LNCAP (cell line): Measurements from ENCODE around the gene PRSS21.

Experiments
- CTCF ChIP-seq: fragments of 450-650 bp; IDR thresholded peaks from 2 replicates; pipeline ENCODE4 v1.5.1; 2017; ENCODE audit warnings: mild to moderate bottlenecking

The PRSS21 gene

DNA sequence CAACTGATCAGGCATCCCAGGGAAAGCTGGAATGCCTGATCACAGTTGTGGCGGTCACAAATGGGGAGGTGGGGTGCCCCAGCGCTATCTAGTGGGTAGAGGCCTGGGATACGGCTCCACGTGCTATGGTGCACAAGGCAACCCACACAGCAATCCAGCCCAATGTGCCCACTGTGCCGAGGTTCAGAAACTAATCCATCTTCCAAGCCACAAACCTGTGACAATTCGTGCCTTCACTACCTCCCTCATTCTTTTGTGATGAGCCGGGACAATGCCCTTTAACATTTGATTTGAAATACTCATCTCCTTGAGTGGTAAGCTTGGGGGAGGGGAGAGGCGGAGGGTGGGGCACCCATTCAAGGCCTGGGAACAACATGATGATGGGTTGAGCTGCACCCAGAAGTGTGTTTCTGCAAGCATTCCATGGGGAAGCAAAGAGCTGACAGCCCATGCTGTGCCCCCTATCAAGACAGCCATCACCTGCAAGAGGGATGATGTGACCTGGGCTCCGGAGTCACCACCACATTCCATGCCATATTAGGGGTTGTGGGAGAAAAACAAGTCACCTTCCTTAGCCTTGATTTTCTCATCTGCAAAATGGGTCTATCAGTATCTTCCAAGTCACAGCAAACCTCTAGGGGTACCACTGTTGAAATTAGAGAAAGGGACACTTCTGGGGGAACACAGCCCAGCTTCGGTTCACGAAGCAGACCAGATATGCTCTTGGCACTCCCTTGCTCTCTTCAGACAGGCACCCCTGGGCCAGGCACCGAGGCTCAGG, 43.7 kb upstream of the PRSS21 start:
- no peak for TF ChIP-seq CTCF

GRCh38 chr16:2774161-2774891, 42.7 kb upstream of the PRSS21 start:
- no peak for TF ChIP-seq CTCF

GRCh38 chr16:2775131-2775716, 41.8 kb upstream of the PRSS21 start:
- no peak for TF ChIP-seq CTCF

DNA sequence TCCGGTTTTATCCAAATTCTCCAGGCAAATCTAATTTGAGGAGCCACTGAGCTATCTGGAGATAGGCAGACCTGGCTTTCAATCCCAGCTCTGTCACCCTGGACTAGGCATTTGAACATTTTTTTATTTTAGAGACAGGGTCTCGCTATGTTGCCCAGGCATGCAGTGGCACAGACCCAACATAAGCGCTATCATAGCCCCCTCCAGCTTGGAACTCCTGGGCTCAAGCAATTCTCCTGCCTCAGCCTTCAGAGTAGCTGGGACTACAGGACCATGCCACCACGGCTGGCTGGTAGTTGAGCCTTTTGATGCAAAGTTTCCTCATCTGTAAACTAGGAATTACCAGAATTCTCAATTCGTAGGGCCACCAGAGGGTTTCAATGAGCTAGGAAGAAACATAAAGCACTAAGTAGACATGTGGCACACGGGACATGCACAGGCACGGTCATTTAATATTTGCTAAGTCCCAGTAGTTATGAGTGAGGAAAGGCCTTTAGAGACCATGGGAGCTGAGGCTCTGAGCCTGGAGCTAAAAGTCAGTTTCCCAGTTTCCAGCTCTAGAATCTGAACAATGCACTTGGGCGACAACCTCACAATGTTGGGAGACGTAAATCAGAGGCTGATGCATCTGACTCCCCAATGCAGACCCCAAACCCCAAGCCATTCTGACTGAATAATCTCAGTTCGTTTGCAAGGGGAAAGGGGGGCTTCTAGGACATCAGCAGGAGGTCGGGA, 41.1 kb upstream of the PRSS21 start:
- no peak for TF ChIP-seq CTCF

GRCh38 chr16:2776500-2777139, 40.4 kb upstream of the PRSS21 start:
- no peak for TF ChIP-seq CTCF

- no peak for TF ChIP-seq CTCF
Observed at GRCh38 chr16:2777231-2777902, 39.7 kb upstream of the PRSS21 start, which contains the start of gene ELOB. TSS of gene ELOB (minus strand) at chr16:2777280. CDS start at chr16:2777239, 41 bp downstream.
